GM12872 (cell line): ENCODE results near the gene CRYL1.

Experiments
- TF ChIP-seq, protein P1 (sequence below): IDR thresholded peaks from 3 replicates; pipeline ENCODE4 v1.5.1; 2011; ENCODE audit warnings: low read depth, mild to moderate bottlenecking, low read length, moderate library complexity; ENCODE audit not compliant: insufficient read depth

CRYL1 gene

DNA sequence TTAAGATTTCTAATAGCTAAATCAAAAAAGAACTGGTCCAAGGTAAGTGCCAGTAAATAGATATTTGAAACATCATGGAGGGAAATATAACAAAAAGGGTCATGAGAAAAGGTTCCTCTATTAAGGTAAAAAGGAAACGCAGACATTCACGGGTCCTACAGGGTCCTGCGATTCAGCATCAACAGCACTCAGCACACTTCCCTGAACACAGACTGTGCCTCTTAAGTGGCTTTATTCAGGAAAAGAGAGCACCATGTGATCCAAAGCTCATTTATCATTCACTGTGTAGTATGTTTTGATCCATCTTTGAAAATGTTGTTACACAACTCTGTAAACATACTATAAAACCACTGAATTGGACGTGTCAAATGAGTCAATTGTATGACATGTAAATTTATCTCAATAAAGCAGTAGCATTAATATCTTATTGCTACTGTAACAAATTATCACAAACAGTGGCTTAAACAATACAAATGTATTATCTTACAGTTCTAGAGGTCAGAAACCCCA lies 33.7 kb downstream of the CRYL1 start:
- TF ChIP-seq, protein P1, sequence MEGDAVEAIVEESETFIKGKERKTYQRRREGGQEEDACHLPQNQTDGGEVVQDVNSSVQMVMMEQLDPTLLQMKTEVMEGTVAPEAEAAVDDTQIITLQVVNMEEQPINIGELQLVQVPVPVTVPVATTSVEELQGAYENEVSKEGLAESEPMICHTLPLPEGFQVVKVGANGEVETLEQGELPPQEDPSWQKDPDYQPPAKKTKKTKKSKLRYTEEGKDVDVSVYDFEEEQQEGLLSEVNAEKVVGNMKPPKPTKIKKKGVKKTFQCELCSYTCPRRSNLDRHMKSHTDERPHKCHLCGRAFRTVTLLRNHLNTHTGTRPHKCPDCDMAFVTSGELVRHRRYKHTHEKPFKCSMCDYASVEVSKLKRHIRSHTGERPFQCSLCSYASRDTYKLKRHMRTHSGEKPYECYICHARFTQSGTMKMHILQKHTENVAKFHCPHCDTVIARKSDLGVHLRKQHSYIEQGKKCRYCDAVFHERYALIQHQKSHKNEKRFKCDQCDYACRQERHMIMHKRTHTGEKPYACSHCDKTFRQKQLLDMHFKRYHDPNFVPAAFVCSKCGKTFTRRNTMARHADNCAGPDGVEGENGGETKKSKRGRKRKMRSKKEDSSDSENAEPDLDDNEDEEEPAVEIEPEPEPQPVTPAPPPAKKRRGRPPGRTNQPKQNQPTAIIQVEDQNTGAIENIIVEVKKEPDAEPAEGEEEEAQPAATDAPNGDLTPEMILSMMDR, result no peak

DNA sequence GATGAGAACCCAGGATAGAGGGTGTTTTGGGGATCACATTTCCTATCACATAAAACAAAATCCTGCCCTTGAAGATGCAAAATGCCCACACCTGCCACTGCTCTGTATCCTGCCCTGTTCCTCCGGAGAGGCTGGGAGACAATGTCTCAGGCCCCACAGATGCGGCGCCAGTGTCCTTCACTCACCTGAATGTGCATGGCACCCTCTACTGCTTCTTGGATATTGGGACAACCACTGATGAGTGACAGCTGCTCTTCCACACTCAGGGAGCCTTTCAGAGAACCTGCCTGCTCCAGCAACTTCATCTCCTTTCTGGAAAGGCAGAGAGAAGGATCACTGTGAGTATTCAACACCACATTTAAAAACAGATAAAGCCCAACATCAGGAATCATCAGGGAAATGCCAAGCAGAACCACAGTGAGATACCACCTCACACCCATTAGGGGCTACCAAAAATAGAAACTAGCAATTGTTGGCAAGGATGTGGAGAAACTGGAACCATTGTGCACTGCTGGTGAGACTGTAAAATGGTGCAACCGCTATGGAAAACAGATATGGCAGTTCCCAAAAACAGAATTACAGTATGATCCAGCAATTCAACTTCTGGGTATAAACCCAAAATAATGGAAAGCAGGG lies 36.4 kb downstream of the CRYL1 start:
- TF ChIP-seq, protein P1, result no peak

DNA sequence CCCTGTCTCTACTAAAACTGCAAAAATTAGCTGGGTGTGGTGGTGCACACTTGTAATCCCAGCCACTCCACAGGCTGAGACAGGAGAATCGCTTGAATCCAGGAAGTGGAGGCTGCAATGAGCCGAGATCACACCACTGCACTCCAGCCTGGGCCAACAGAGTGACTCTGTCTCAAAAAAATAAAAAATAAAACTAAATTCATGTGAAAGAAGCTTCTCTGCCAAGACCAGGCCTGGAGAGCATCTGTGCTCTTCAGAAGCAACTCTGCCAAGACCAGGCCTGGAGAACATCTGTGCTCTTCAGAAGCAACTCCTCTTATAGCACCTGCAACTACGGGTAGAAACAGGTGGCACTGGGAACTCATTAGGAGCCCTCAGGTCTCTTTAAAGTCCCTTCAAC lies 37.7 kb downstream of the CRYL1 start:
- TF ChIP-seq, protein P1, result no peak

DNA sequence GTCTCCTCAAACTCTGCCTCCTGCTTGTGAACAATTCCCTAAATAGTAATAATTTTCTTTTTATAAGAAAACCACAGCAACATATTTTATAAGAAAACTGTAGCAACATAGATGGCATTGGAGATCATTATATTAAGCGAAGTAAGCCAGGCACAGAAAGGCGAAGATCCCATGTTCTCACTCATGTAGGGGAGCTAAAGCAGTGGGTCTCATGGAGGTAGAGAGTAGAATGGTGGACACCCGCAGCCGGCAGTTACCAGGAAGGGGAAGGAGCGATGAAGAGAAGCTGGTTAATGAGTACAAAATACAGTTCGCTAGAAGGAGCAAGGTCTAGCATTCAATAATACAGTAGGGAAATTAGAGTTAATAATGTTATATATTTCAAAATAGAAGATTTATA lies 42.9 kb downstream of the CRYL1 start:
- TF ChIP-seq, protein P1, result no peak

DNA sequence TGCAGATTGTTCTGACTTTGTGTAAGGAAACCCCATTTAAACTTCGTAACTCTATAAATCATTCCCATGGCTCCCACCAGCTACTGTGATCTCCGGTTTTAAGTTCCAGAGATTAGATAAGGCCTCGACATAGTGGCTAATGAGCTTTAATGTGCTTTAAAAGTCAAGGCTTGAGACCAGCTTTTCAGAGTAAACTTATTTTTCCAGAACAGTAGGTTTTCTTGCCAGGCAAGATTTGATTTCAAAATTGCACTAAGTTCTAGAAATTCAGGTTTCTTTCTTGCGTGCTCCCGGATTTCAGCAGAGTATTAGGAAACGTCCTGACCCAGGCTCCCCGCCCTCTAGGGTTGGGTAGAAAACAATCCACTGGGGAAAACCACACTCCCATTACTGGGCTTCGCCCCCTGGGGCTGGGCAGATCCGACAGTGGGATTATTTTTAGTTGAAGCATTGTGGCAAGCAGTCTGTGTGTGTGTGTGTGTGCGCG lies 43.3 kb downstream of the CRYL1 start:
- TF ChIP-seq, protein P1, result no peak

DNA sequence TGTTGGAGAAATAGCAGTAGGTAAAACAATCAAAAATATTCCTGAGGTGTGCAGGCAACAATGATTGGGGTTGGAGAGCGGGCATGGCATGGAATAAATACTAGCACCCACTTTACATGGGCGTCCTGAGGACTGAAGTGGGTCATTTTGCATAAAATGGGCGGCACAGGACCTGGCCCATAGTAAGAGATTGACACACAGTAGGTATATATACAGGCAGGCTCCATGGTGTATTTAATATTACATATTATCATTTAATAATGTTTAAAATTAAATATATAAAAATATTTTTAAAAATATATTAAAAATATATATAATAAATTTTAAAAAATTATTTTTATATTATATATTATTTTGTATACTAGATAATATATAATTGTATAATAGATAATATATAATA lies 48.3 kb downstream of the CRYL1 start:
- TF ChIP-seq, protein P1, result no peak

DNA sequence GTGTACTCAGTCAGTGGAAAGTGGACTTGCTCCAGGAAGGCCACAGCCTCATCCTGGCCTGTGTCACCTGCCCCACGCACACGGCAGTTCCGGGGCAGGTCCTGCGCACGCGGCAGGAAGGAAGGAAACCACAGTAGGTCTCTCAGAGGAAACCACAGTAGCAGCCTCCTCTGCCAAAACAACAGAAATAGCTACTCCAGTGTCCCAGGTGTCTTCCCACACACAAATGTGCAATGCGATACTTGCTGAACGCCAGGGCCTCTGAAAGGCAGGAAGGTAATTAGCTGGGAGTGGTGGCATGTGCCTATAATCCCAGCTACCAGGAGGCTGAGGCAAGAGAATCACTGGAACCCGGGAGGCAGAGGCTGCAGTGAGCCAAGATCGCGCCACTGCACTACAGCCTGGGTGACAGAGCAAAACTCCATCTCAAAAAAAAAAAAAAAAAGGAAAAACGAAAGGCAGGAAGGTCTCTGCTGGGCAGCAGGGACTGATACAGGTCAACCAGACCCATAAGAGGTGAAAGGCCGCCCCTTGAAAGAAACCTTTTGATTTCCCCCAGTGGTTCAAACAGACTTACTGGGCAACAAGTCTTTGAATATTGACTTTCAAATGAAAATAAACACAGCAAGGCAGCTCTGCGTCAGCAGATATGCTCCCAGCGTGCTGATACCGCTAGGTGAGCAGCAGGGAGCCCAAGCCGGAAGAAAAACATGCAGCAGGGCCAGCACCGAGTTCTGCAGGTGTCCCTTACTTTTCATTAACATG lies 49.5 kb downstream of the CRYL1 start:
- TF ChIP-seq, protein P1, result no peak
